Uterus (tissue), 4 donors: ENCODE data around the gene FOCAD. TPM values are rescaled to one million over a fixed set of nuclear protein-coding genes. Genes with fewer than 3 reads are reported as not detected.

Source experiments
- DNase-seq, 2 donors: peaks; one replicate each; pipeline ENCODE4 v3.0.0-alpha.2; 2019 to 2020
- H3K27ac ChIP-seq, 2 donors: fragments of 200-600 bp; sonication (generic); 1 replicate in 1 of 2; 2 replicates in 1 of 2; pipeline ENCODE4 v1.5.1; 2016 to 2018
- H3K27me3 ChIP-seq, 2 donors: fragments of 200-600 bp; sonication (generic); one replicate each; pipeline ENCODE4 v1.5.1; 2018 to 2019; ENCODE audit warnings: control low read depth in 1 of 2
- H3K36me3 ChIP-seq, 2 donors: fragments of 200-600 bp; sonication (generic); one replicate each; pipeline ENCODE4 v1.5.1; 2019; ENCODE audit warnings: control low read depth in 1 of 2
- H3K4me1 ChIP-seq, 2 donors: fragments of 200-600 bp; sonication (generic); one replicate each; pipeline ENCODE4 v1.5.1; 2018 to 2019; ENCODE audit warnings: control low read depth in 1 of 2
- H3K4me3 ChIP-seq, 2 donors: fragments of 200-600 bp; sonication (generic); 1 replicate in 1 of 2; 2 replicates in 1 of 2; pipeline ENCODE4 v1.5.1; 2018 to 2019; ENCODE audit warnings: mild to moderate bottlenecking in 1 of 2
- H3K9me3 ChIP-seq, 2 donors: fragments of 200-600 bp; sonication (generic); one replicate each; pipeline ENCODE4 v1.5.1; 2019; ENCODE audit warnings: control low read depth in 1 of 2
- CTCF ChIP-seq, 4 experiments: fragments of 200-600 bp in 2 of 4; fragments of 450-650 bp in 2 of 4; sonication (generic) in 2 of 4; IDR thresholded peaks; one replicate each; pipeline ENCODE4 v1.5.1; 2016 to 2019; ENCODE audit warnings: antibody characterized with exemption in 4 of 4, mild to moderate bottlenecking in 2 of 4, moderate library complexity in 1 of 4
- POLR2A ChIP-seq, 2 donors: fragments of 450-650 bp; IDR thresholded peaks; one replicate each; pipeline ENCODE4 v1.6.1; 2016; ENCODE audit warnings: antibody characterized with exemption in 2 of 2, mild to moderate bottlenecking in 1 of 2, moderate library complexity in 1 of 2
- intact Hi-C: fragments of 100-400 bp; cut with DNase I; formaldehyde crosslinking; loops from one replicate; pipeline ENCODE4 v1.15.1; 2023; ENCODE audit warnings: low total_unique reads
- total RNA-seq, 4 donors: library from RNA; depleted of rRNA in 3 of 4; stranded (reverse); fragments of >200 nt in 3 of 4; gene quantifications; one replicate each; pipeline versions ENCODE4 v1.1.0 to v1.2.4, GENCODE V29; 2014 to 2023
- donor health status: DM: yes; HTN: yes; CAD: no.

The FOCAD gene
- total RNA-seq, 4 donors from 2014 or later: 24.1 to 86.5 (median 34.3) TPM

- H3K9me3 ChIP-seq: no peaks in the 10 kb centered on the region
- H3K27ac ChIP-seq: no peak overlapping the region
- no peak for TF ChIP-seq CTCF (IDR thresholded peaks at IDR 0.05)
- no peak for TF ChIP-seq POLR2A (IDR thresholded peaks at IDR 0.05)
- no peaks in the 10 kb centered on the region for H3K36me3 ChIP-seq
- H3K4me3 ChIP-seq: no peak overlapping the region
- no peak for DNase-seq
- H3K4me1 ChIP-seq: no peaks in the 10 kb centered on the region
- intact Hi-C loops: no loop called here
- H3K27me3 ChIP-seq: no peaks in the 10 kb centered on the region
Measured at GRCh38 chr9:20808002-20808401, 123.9 kb downstream of the FOCAD start.

GRCh38 chr9:20811872-20812271 is 127.8 kb downstream of the FOCAD start:
- DNase-seq: no peak
- Histone ChIP-seq H3K27me3 (no peaks in the 10 kb centered on the region), H3K36me3 (no peaks in the 10 kb centered on the region), H3K4me3 (no peak overlapping the region), H3K4me1 (peaks cover 0 to 4% of the 10 kb centered on the region in 2 donors), H3K27ac (no peak overlapping the region), H3K9me3 (no peaks in the 10 kb centered on the region)
- intact Hi-C loops: no loop called here
- no peak for TF ChIP-seq CTCF (IDR thresholded peaks at IDR 0.05)
- TF ChIP-seq POLR2A (IDR thresholded peaks at IDR 0.05): no peak

GRCh38 chr9:20815923-20816703 is 132.1 kb downstream of the FOCAD start:
- TF ChIP-seq CTCF (IDR thresholded peaks at IDR 0.05) (no peak), POLR2A (IDR thresholded peaks at IDR 0.05) (no peak)
- DNase-seq: no peak
- Histone ChIP-seq H3K27ac (no peak overlapping the region), H3K9me3 (no peaks in the 10 kb centered on the region), H3K4me3 (no peak overlapping the region), H3K27me3 (no peaks in the 10 kb centered on the region), H3K4me1 (peaks cover 0 to 4% of the 10 kb centered on the region in 2 donors), H3K36me3 (no peaks in the 10 kb centered on the region)
- intact Hi-C loops: no loop called here

GRCh38 chr9:20823051-20823450 is 139.0 kb downstream of the FOCAD start:
- no peak for TF ChIP-seq POLR2A (IDR thresholded peaks at IDR 0.05)
- no peak for TF ChIP-seq CTCF (IDR thresholded peaks at IDR 0.05)
- H3K27ac ChIP-seq: no peak overlapping the region

GRCh38 chr9:20831028-20831427 is 147.0 kb downstream of the FOCAD start:
- H3K4me3 ChIP-seq: no peak overlapping the region
- no peaks in the 10 kb centered on the region for H3K27me3 ChIP-seq
- DNase-seq: no peak
- no peaks in the 10 kb centered on the region for H3K4me1 ChIP-seq
- intact Hi-C loops: no loop called here
- H3K36me3 ChIP-seq: no peaks in the 10 kb centered on the region
- TF ChIP-seq CTCF (IDR thresholded peaks at IDR 0.05) (no peak), POLR2A (IDR thresholded peaks at IDR 0.05) (no peak)
- no peaks in the 10 kb centered on the region for H3K9me3 ChIP-seq
- no peak overlapping the region for H3K27ac ChIP-seq

More at GRCh38 chr9:20823051-20823450, 139.0 kb downstream of the FOCAD start:
- H3K27me3 ChIP-seq: no peaks in the 10 kb centered on the region
- H3K4me3 ChIP-seq: no peak overlapping the region
- no peak for DNase-seq
- H3K9me3 ChIP-seq: no peaks in the 10 kb centered on the region
- H3K4me1 ChIP-seq: no peaks in the 10 kb centered on the region
- intact Hi-C loops: no loop called here
- H3K36me3 ChIP-seq: no peaks in the 10 kb centered on the region
